KOPT-K1 (cell line): Measurements from ENCODE around the gene RIC3.

Experiments used
- H3K27ac ChIP-seq: fragments of 200-600 bp; sonication (generic); 2 replicates; pipeline ENCODE4 v1.5.1; 2016; ENCODE audit warnings: antibody characterized with exemption, mild to moderate bottlenecking, low read depth, low read length; ENCODE audit not compliant: poor library complexity, severe bottlenecking
- H3K36me3 ChIP-seq: fragments of 200-600 bp; sonication (generic); 2 replicates; pipeline ENCODE4 v1.5.1; 2017; ENCODE audit warnings: antibody characterized with exemption, mild to moderate bottlenecking, low read length, moderate library complexity; ENCODE audit not compliant: insufficient read depth
- H3K9me3 ChIP-seq: fragments of 200-600 bp; sonication (generic); 2 replicates; pipeline ENCODE4 v1.5.1; 2017; ENCODE audit warnings: antibody characterized with exemption, low read length, mild to moderate bottlenecking; ENCODE audit not compliant: insufficient read depth, poor library complexity, severe bottlenecking

RIC3 gene, protein sequence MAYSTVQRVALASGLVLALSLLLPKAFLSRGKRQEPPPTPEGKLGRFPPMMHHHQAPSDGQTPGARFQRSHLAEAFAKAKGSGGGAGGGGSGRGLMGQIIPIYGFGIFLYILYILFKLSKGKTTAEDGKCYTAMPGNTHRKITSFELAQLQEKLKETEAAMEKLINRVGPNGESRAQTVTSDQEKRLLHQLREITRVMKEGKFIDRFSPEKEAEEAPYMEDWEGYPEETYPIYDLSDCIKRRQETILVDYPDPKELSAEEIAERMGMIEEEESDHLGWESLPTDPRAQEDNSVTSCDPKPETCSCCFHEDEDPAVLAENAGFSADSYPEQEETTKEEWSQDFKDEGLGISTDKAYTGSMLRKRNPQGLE

DNA sequence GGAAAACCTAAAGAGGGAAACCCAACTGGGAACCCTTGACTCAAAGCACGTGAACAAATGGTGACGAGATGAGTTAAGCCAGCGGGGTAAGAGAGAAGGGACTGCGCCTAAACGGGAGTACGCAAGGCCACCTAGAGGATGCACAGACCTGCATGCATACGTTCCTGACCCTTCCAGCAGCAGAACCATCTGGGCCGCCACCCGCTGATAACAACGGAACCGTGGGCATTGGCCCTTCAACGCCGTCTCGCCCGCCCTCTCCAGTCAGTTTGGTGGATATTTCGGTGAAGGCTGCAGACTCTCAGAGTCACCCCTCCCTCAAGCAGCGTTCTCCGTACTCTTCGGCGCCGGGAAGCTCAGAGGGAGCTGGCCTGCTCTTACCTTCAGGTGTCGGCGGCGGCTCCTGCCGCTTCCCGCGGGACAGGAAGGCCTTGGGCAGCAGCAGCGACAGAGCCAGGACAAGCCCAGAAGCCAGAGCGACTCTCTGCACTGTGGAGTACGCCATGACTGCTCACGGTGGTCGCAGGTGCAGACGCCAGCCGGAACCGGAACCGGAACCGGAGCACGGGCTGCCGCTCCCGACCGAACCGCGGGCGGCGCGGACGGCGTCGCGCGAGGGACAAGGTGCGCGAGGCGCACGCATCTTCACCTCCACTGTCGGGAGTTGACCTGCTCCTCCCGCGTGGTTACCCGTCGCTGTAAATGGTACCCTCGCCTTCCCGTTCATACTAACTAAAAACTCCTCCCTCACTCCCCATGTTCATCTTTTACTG lies at the start of gene RIC3:
TSS of gene RIC3 (minus strand) at position 541 of the 773 bp plus-strand sequence. CDS start at position 505, 36 bp downstream.
- Histone ChIP-seq H3K36me3 (no peaks in the 10 kb centered on the region), H3K9me3 (no peaks in the 10 kb centered on the region), H3K27ac (no peak within 1 kb of the TSS)

- no peaks in the 10 kb centered on the region for H3K9me3 ChIP-seq
- H3K36me3 ChIP-seq, result no peaks in the 10 kb centered on the region
- H3K27ac ChIP-seq, result no peak overlapping the region
Measured at GRCh38 chr11:8218409-8218808, 49.6 kb upstream of the RIC3 start.

GRCh38 chr11:8217926-8218325 lies 49.1 kb upstream of the RIC3 start:
- H3K36me3 ChIP-seq, result no peaks in the 10 kb centered on the region
- H3K27ac ChIP-seq, result no peak overlapping the region
- H3K9me3 ChIP-seq, result no peaks in the 10 kb centered on the region

GRCh38 chr11:8217136-8217535 lies 48.3 kb upstream of the RIC3 start:
- no peaks in the 10 kb centered on the region for H3K36me3 ChIP-seq
- no peak overlapping the region for H3K27ac ChIP-seq
- H3K9me3 ChIP-seq, result no peaks in the 10 kb centered on the region

- Histone ChIP-seq H3K27ac (no peak overlapping the region), H3K36me3 (no peaks in the 10 kb centered on the region), H3K9me3 (no peaks in the 10 kb centered on the region)
Measured at GRCh38 chr11:8213376-8213775, 44.6 kb upstream of the RIC3 start.

DNA sequence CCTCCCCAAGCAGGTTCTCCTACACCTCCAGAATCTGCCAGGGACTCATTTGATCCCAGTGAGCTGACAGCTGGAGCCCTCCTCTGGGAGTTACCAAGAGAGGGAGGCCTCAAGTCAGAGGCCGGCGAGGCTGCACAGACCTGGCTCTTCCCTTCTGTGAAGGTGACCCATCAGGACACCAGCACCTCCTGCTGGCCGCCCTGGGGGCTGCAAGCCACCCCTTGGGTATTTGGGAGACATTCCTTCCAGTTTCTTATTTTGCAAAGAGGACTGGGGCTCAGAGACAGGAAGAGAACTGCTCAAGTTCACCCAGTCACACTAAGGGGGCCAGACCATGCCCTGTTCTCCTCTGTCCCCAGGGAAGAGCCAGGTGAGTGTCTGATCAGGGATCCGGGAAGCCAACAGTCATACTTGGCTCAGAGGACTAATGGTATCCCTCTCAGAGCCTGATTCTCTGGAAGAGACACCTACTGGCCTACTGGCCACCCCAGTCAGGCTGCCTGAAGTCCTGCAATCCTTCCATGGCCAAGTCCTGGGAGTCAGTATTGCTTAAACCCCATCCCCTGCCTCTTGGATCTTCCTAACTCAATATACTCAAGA lies 40.5 kb upstream of the RIC3 start:
- no peak overlapping the region for H3K27ac ChIP-seq
- H3K36me3 ChIP-seq, result no peaks in the 10 kb centered on the region
- H3K9me3 ChIP-seq, result no peaks in the 10 kb centered on the region

GRCh38 chr11:8207080-8208000 lies 38.5 kb upstream of the RIC3 start:
- Histone ChIP-seq H3K9me3 (no peaks in the 10 kb centered on the region), H3K27ac (no peak overlapping the region), H3K36me3 (no peaks in the 10 kb centered on the region)

DNA sequence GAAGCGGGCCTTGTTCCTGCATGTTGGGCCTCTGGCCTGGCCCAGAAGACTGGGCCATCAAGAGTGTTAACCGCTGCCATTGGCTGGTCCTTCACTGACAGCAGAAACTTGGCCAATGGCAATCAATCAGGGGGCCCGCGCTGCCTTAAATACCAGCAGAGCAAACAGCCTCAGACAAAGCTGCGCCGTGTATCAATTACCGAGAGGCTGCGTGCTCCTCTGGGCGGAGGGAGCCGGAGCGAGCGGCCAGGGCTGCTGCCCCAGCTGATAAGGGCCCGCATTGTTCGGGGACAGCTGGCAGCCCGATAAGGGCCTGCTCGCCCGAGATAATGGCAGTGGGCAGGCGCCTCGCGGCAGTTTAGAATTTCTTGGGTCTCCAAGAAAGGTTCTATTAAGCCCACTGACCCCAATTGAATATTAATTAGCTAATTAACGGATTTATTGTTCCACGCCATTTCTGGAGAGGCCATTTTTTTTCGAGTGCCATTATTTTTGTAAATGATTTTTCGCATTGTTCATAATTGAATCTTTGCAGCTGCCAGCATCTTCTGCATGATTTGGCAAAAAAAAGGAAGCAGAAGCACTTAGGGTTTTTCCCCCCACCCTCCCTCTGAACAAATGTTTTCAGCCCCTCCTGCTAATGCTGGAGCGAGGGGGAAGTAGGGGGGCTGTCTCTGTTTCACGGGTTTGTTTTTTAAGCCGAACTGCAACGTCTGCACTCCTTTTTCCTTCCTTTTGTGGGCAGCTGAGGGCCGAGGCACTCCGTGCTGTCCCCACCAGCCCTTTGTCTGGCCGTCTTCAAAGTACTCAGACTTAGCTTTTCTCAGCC lies 37.6 kb upstream of the RIC3 start:
- no peaks in the 10 kb centered on the region for H3K36me3 ChIP-seq
- H3K27ac ChIP-seq, result no peak overlapping the region
- no peaks in the 10 kb centered on the region for H3K9me3 ChIP-seq

DNA sequence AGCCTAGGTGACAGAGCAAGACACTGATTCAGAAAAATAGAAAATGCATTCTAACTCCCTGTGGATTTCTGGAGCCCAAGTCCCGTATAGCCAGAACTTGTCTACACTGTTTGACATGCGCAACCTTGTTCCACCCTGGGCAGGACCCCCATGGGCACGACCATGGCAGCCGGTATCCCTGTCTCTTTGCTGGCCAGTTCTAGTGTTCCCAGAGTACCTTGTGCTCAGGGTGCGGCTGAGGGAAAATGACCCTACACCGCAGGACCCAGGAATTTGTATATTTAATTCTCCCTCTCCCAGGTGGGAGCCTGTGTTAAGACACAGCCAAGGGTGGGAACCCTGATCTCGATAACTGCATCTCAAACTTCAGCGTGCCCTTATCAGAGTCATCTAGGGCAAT lies 36.7 kb upstream of the RIC3 start:
- H3K27ac ChIP-seq, result no peak overlapping the region
- no peaks in the 10 kb centered on the region for H3K36me3 ChIP-seq
- no peaks in the 10 kb centered on the region for H3K9me3 ChIP-seq

- Histone ChIP-seq H3K36me3 (no peaks in the 10 kb centered on the region), H3K27ac (no peak overlapping the region), H3K9me3 (no peaks in the 10 kb centered on the region)
Measured at GRCh38 chr11:8204596-8204995, 35.8 kb upstream of the RIC3 start.

DNA sequence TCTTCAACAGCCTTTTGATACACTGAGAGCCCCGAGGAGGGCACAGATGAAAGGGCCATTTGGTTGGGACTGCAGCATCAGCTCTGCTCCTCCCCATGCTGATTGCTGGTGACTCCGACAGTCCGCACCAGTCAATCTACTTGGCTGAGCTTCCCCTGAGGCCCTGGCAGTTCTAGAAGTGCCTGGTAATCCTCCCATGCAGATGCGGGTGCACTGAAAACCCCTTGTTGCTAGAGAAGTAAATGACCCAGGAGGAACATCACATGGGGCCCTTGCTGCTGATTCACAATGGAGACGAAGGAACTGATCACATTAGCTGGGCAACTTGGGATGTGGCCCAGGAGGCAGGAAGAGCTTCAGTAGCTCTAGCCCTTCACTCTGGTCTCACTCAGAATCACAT lies 35.2 kb upstream of the RIC3 start:
- Histone ChIP-seq H3K27ac (no peak overlapping the region), H3K36me3 (no peaks in the 10 kb centered on the region), H3K9me3 (no peaks in the 10 kb centered on the region)

DNA sequence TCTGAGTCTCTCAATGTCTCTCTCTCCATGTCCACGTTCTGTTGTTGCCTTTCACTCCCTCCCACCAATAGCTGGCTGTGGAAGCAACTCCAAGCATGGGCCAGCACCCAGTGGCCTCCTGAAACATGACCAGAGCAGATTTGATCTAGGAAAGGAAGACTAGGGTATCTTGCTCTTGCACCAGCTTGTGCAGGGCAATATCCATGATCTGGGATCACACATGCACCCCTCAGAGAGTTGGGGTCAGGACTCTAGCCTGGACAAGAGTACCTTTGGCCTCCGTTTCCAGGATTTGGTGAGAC lies 34.5 kb upstream of the RIC3 start:
- Histone ChIP-seq H3K36me3 (no peaks in the 10 kb centered on the region), H3K9me3 (no peaks in the 10 kb centered on the region), H3K27ac (no peak overlapping the region)

DNA sequence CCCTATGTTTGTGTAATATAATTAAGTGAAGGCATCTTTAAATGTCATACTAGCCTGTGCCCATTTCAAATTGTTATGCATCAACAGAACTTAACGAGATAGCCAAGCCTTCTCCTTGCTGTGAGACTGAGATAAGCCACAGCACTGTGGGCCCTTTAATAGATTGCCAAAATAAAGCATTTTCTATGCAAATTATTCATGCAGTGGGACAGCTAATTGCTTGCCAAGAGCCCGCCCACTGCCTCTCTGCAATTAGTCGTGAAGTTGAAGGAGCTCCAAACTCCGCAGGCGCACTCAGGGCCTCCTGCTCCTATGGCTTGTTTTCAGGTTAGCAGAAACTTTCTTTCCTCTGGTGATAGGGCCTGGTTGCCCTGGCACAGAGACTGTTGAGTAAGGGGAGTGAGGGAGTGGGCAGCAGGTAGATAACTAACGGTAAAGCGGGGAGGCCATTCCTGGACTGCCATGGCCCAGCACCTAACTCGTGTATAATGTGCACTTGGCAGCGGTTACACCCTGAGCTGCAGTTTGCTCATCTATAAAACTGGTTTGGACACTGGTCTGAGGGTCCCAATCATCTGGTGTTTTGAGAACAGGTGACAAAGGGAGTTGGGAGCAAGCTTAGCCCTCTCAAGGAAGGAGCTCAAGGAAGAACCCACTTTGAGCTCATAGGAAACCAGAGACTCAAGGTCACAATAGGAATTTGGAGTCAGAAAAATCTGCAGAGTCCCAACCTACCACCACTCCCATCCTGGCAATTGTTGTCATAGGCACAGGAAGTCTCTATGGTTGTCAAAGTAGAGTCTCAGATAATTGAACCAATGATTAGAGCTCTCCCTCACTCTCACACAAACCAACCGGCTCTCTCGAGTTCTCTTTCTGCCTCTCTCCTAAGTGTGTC lies 33.9 kb upstream of the RIC3 start:
- no peak overlapping the region for H3K27ac ChIP-seq
- H3K9me3 ChIP-seq, result no peaks in the 10 kb centered on the region
- no peaks in the 10 kb centered on the region for H3K36me3 ChIP-seq
